Uterus (tissue), 2 donors: ENCODE measurements around the gene TMED10.

ENCODE experiments used
- CTCF ChIP-seq, 4 experiments: fragments of 200-600 bp in 2 of 4; fragments of 450-650 bp in 2 of 4; sonication (generic) in 2 of 4; IDR thresholded peaks; one replicate each; pipeline ENCODE4 v1.5.1; 2016 to 2019; ENCODE audit warnings: antibody characterized with exemption in 4 of 4, mild to moderate bottlenecking in 2 of 4, moderate library complexity in 1 of 4
- POLR2A ChIP-seq, 2 donors: fragments of 450-650 bp; IDR thresholded peaks; one replicate each; pipeline ENCODE4 v1.6.1; 2016; ENCODE audit warnings: antibody characterized with exemption in 2 of 2, mild to moderate bottlenecking in 1 of 2, moderate library complexity in 1 of 2

DNA sequence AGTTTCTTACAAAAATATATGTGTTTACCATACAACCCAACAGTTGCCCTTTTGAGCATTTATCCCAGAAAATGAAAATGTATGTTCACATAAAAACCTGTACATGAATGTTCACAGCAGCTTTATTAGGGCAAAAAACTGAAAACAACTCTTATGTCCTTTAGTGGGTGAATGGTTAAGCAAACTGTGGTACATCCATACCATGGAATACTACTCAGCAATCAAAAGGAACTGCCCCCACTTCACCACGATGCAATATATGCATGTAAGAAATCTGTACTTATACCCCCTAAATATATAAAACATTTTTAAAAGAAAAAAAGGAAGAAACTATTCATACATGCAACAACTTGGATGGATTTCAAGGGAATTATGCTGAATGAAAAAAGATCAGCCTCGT is 42.8 kb downstream of the TMED10 start:
- TF ChIP-seq CTCF (IDR thresholded peaks at IDR 0.05) (no peak), POLR2A (IDR thresholded peaks at IDR 0.05) (no peak)
